Measurements from ENCODE around the gene ACKR4.
"Not testable (repeated sequence)": the region's sequence is repeated elsewhere in the genome, so short reads cannot be mapped to it uniquely, and the experiment has no call there.

The ACKR4 gene

DNA sequence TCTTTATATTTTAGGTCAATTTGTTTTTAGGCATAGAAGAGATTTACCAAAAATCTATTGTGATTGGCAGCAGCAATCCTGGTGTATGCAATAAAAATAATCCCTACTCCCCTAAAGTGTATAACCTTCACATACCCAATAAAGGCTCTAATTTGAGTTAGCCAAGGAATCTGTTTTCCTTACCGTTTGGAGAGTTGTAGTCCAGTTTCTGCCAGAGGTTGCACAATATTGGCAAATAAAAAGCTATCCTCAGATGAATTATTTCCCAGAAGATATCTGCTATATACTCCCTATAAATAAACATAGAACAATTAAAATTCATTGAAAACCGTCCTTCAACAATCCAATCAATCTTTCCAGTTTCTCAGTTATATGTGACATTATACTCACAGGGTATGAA, 31.1 kb downstream of the ACKR4 start:
- TF ChIP-seq BHLHE40 (IDR thresholded peaks at IDR 0.05; ENCODE audit: borderline replicate concordance) (no peak), FOXM1 (IDR thresholded peaks at IDR 0.05; ENCODE audit: borderline replicate concordance) (no peak), ARNT (IDR thresholded peaks at IDR 0.05) (no peak), LEF1 (IDR thresholded peaks at IDR 0.05; ENCODE audit: borderline replicate concordance) (no peak)
- no peak for DNase-seq (ENCODE audit: extremely low spot score)
- ChIA-PET CTCF (no interaction called here), POLR2A (no interaction called here)

DNA sequence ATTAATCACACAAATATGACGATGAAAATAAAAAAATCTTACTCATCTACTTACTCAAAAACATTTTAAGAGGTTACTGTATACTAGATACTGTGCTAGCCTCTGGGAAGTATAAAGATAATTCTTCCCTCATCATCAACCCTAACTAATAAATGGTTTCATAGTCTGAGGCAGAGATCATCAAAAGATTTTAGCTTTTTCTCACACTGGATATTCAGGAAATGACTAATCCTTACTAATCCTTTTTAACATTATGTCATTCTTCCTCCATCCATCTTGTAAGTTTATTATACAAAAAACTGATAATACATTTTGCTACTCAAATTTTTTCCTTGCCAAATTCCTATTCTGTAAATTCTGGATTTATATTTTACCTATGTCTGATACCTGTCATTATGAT, 32.9 kb downstream of the ACKR4 start:
- no peak for TF ChIP-seq FOXK2 (IDR thresholded peaks at IDR 0.05)
- TF ChIP-seq TARDBP (IDR thresholded peaks at IDR 0.05), result no peak
- TF ChIP-seq ZNF384 (IDR thresholded peaks at IDR 0.05), result no peak
- TF ChIP-seq L3MBTL2 (conservative IDR thresholded peaks at IDR 0.05), result no peak
- TF ChIP-seq SUZ12 (IDR thresholded peaks at IDR 0.05), result no peak

DNA sequence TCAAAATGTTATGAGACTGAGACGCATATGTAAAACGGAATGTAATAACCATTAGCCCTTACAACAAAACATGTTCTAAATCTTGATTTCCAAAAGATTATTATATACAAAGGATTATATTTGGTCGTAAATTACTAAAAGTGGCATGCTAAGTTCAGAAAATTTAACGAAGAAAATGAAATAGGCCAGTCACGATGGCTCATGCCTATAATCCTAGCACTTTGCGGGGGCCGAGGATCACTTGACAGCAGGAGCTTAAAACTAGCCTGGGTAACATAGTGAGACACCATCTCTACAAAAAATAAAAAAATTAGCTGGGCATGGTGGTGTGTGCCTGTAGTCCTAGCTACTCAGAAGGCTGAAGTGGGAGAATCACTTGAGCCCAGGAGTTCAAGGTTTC, 33.5 kb downstream of the ACKR4 start:
- TF ChIP-seq LEF1 (IDR thresholded peaks at IDR 0.05; ENCODE audit: borderline replicate concordance) (no peak), L3MBTL2 (conservative IDR thresholded peaks at IDR 0.05) (no peak), ZNF384 (IDR thresholded peaks at IDR 0.05) (no peak), FOXM1 (IDR thresholded peaks at IDR 0.05; ENCODE audit: borderline replicate concordance) (no peak), FOXA1 (IDR thresholded peaks at IDR 0.05) (no peak), TARDBP (IDR thresholded peaks at IDR 0.05) (no peak), ELF4 (IDR thresholded peaks at IDR 0.05) (no peak), ARNT (IDR thresholded peaks at IDR 0.05) (no peak), FOXK2 (IDR thresholded peaks at IDR 0.05) (no peak), HDGF (IDR thresholded peaks at IDR 0.05; ENCODE audit: borderline replicate concordance) (no peak), SUZ12 (IDR thresholded peaks at IDR 0.05) (no peak), NFRKB (IDR thresholded peaks at IDR 0.05) (no peak), BHLHE40 (IDR thresholded peaks at IDR 0.05; ENCODE audit: borderline replicate concordance) (no peak), CTBP1 (IDR thresholded peaks at IDR 0.05; ENCODE audit: borderline replicate concordance) (no peak), SP1 (IDR thresholded peaks at IDR 0.05) (no peak)
- POLR2A ChIA-PET, result no interaction called here
- DNase-seq (ENCODE audit: extremely low spot score), result no peak
- CTCF ChIA-PET, result no interaction called here

More for the DNA sequence above, 32.9 kb downstream of the ACKR4 start:
- no peak for DNase-seq (ENCODE audit: extremely low spot score)
- ChIA-PET CTCF (no interaction called here), POLR2A (no interaction called here)

DNA sequence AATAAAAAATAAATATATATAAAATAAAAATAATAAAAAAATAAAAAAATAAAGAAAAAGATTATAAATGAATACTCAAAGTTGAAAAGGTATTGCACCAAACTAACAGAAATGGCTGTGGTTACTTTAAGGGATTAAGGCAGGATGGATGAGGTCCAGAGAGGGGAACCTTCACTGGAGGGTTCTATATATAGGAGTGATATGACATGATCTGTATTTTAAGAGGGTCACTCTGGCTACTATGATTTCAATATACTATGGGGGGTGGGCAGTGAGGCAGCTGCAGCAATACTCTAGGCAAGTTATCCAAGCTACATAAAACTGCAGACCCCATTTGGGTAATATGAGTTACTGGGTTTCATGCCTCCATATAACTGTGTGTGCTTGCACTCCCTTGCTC, 38.0 kb downstream of the ACKR4 start:
- CTCF ChIA-PET, result no interaction called here
- DNase-seq (ENCODE audit: extremely low spot score), result no peak
- POLR2A ChIA-PET, result interaction anchor here (1.3 kb wide), 1 partner anchor 25 kb away, joined by 6 read pairs; the partner anchor contains the start of genes ACAD11 and UBA5
- TF ChIP-seq SP1 (IDR thresholded peaks at IDR 0.05) (no peak), FOXA1 (IDR thresholded peaks at IDR 0.05) (no peak), CTBP1 (IDR thresholded peaks at IDR 0.05; ENCODE audit: borderline replicate concordance) (no peak)

DNA sequence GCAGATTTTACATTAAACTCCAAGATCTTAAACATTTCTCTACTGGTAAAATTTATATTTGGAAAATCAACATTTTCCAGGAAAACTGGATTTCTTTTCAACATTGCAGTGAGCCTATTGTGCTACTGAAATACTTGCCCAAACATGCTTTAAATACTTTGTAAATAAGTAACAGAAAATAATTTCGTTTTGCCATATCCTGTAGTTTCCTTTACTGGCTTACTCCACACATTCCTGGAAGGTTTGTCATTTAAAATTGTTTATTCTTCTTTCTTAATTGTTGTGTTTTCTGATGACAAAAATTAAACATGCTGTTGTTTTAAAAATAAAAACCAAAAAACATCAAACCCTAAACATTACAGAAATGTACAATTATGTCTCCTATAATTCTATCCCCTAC, 40.5 kb downstream of the ACKR4 start:
- ChIA-PET CTCF (no interaction called here), POLR2A (no interaction called here)
- no peak for DNase-seq (ENCODE audit: extremely low spot score)
- TF ChIP-seq HDGF (IDR thresholded peaks at IDR 0.05; ENCODE audit: borderline replicate concordance) (no peak), ARNT (IDR thresholded peaks at IDR 0.05) (no peak), NFRKB (IDR thresholded peaks at IDR 0.05) (no peak), SUZ12 (IDR thresholded peaks at IDR 0.05) (no peak), ZNF384 (IDR thresholded peaks at IDR 0.05) (no peak), FOXK2 (IDR thresholded peaks at IDR 0.05) (no peak)
- TF ChIP-seq, protein P1, sequence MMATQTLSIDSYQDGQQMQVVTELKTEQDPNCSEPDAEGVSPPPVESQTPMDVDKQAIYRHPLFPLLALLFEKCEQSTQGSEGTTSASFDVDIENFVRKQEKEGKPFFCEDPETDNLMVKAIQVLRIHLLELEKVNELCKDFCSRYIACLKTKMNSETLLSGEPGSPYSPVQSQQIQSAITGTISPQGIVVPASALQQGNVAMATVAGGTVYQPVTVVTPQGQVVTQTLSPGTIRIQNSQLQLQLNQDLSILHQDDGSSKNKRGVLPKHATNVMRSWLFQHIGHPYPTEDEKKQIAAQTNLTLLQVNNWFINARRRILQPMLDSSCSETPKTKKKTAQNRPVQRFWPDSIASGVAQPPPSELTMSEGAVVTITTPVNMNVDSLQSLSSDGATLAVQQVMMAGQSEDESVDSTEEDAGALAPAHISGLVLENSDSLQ (IDR thresholded peaks at IDR 0.05), result no peak

DNA sequence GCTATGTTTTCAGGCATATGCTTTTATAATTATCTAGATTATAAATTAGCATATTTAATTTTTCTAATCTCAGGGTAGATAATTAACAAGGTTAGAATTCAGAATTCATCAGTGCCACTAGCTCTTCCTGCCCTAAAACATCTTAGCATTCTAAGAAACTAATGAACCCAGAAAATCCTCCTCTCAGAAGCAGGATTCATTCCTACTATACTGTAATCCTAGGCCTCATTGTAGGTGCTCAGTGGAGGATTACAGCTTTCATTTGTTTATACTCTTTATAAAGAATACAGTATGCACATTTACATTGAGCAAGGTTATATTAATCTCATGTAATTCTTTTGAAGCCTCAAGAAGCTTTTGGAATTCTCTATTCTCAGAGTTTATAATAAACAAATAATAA, 41.6 kb downstream of the ACKR4 start:
- TF ChIP-seq HDGF (IDR thresholded peaks at IDR 0.05; ENCODE audit: borderline replicate concordance) (no peak), ZNF384 (IDR thresholded peaks at IDR 0.05) (no peak), FOXA1 (IDR thresholded peaks at IDR 0.05) (no peak), TARDBP (IDR thresholded peaks at IDR 0.05) (no peak), SUZ12 (IDR thresholded peaks at IDR 0.05) (no peak)
- TF ChIP-seq, protein P1 (IDR thresholded peaks at IDR 0.05), result no peak
- DNase-seq (ENCODE audit: extremely low spot score), result no peak
- CTCF ChIA-PET, result no interaction called here
- POLR2A ChIA-PET, result no interaction called here

DNA sequence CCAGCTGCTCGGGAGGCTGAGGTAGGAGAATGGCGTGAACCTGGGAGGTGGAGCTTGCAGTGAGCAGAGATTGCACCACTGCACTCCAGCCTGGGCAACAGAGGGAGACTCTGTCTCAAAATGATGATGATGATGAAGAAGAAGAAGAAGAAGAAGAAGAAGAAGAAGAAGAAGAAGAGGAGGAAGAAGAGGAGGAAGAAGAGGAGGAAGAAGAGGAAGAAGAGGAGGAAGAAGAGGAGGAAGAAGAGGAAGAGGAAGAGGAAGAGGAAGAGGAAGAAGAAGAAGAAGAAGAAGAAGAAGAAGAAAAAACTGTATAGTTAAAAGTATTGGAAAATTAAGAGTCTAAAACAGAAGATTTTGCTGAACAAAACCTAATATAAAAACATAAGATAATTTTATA, 44.4 kb downstream of the ACKR4 start:
- DNase-seq (ENCODE audit: extremely low spot score); CTCF ChIA-PET; POLR2A ChIA-PET: not testable (repeated sequence)

DNA sequence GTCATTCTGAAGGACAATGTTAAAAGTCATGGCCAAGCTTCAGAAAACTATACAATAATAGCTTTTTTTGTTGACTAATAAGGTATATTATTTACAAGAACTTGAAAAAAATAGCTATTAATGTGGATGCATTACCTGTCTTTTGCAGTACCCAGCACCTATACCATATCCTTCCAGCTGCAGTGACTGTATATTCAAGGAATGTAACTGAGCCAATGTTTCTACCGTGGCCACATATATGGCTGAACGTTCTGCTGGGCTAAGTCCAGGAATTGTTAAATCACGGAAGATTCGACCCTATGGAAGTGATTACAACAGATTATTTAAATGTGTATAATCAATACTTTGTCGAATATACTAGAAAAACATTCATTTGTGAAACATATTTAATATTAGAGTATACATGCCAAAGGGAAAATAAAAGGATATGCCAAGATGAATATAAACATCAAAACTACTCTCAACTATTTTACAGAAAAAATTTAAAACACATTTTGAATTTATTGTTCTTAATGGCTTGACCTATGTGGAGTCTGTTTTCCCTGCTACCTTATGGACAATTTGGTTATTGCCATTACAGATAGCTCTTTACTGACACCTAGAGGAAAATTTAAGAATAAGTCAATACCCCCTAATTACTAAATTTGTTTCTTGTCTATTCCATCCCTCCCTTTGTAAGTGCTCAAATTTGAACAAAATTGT, 44.9 kb downstream of the ACKR4 start:
- ChIA-PET POLR2A (no interaction called here), CTCF (interaction anchor here (1.0 kb wide), 2 partner anchors 12 to 86 kb away, joined by 3 to 4 read pairs; no protein-coding TSS in a partner anchor)
- peak; percentile 49 for DNase-seq (ENCODE audit: extremely low spot score)
- TF ChIP-seq CTBP1 (IDR thresholded peaks at IDR 0.05; ENCODE audit: borderline replicate concordance), result no peak
- no peak for TF ChIP-seq FOXA1 (IDR thresholded peaks at IDR 0.05)
- TF ChIP-seq FOXK2 (IDR thresholded peaks at IDR 0.05), result no peak
- no peak for TF ChIP-seq SUZ12 (IDR thresholded peaks at IDR 0.05)
- TF ChIP-seq SP1 (IDR thresholded peaks at IDR 0.05), result no peak
- TF ChIP-seq TARDBP (IDR thresholded peaks at IDR 0.05), result no peak
- TF ChIP-seq, protein P1 (IDR thresholded peaks at IDR 0.05), result no peak
- no peak for TF ChIP-seq HDGF (IDR thresholded peaks at IDR 0.05; ENCODE audit: borderline replicate concordance)
- no peak for TF ChIP-seq L3MBTL2 (conservative IDR thresholded peaks at IDR 0.05)
- TF ChIP-seq BHLHE40 (IDR thresholded peaks at IDR 0.05; ENCODE audit: borderline replicate concordance), result no peak
